Inflammatory macrophage treated with lipopolysaccharide for 1 hour (primary cell): ENCODE measurements around the gene XDH.

Source experiments
- DNase-seq, 2 donors: peaks; one replicate each; pipeline ENCODE4 v3.0.0-alpha.2; 2020 to 2022

XDH gene

GRCh38 chr2:31327505-31327904 lies 87.0 kb downstream of the XDH start:
- DNase-seq: no peak

- peak in 1 of 2 donors; percentile 28 for DNase-seq
Observed at GRCh38 chr2:31324016-31324633, 90.4 kb downstream of the XDH start.

- no peak for DNase-seq
Observed at GRCh38 chr2:31322371-31322770, 92.2 kb downstream of the XDH start.

GRCh38 chr2:31319406-31320175 lies 95.0 kb downstream of the XDH start:
- DNase-seq: peak; percentile 77 to 90

- peak; percentile 71 to 86 for DNase-seq
Observed at GRCh38 chr2:31318361-31319336, 95.9 kb downstream of the XDH start.

- DNase-seq: no peak
Observed at GRCh38 chr2:31317396-31317795, 97.1 kb downstream of the XDH start.

GRCh38 chr2:31314761-31315160 lies 99.8 kb downstream of the XDH start:
- DNase-seq: no peak

GRCh38 chr2:31312898-31313297 lies 101.6 kb downstream of the XDH start:
- peak in 1 of 2 donors; percentile 30 for DNase-seq

GRCh38 chr2:31304816-31305215 lies 109.7 kb downstream of the XDH start:
- peak in 1 of 2 donors; percentile 36 for DNase-seq

- DNase-seq: no peak
Observed at GRCh38 chr2:31302940-31303563, 111.5 kb downstream of the XDH start.

GRCh38 chr2:31300309-31300708 lies 114.2 kb downstream of the XDH start:
- DNase-seq: no peak

GRCh38 chr2:31299547-31299946 lies 115.0 kb downstream of the XDH start:
- DNase-seq: no peak

- DNase-seq: peak; percentile 70 to 97
Observed at GRCh38 chr2:31297751-31298150, 116.8 kb downstream of the XDH start.

- DNase-seq: no peak
Observed at GRCh38 chr2:31296641-31297287, 117.8 kb downstream of the XDH start.

- peak in 1 of 2 donors; percentile 21 for DNase-seq
Observed at GRCh38 chr2:31294196-31294595, 120.3 kb downstream of the XDH start.

GRCh38 chr2:31287654-31288053 lies 126.9 kb downstream of the XDH start:
- DNase-seq: no peak

- no peak for DNase-seq
Observed at GRCh38 chr2:31286961-31287550, 127.5 kb downstream of the XDH start.

- DNase-seq: no peak
Observed at GRCh38 chr2:31286230-31286629, 128.3 kb downstream of the XDH start.
